T47D (cell line): ENCODE results near the gene RHOT1.

Experiments used
- DNase-seq, 2 experiments: peaks; one replicate each; pipeline versions ENCODE4 v3.0.0 to v3.0.0-alpha.2; 2011 to 2012; ENCODE audit warnings: low read depth in 1 of 2, low spot score in 1 of 2
- JUND ChIP-seq: IDR thresholded peaks from 2 replicates; pipeline ENCODE4 v1.6.1; 2012; ENCODE audit warnings: low read depth
- in situ Hi-C: cut with HindIII; loops from 2 replicates; pipeline ENCODE4 v1.10.0; 2016; ENCODE audit warnings: low sequenced_read_pairs, low pct_unique_long_range_greater_than_20kb

Gene RHOT1

DNA sequence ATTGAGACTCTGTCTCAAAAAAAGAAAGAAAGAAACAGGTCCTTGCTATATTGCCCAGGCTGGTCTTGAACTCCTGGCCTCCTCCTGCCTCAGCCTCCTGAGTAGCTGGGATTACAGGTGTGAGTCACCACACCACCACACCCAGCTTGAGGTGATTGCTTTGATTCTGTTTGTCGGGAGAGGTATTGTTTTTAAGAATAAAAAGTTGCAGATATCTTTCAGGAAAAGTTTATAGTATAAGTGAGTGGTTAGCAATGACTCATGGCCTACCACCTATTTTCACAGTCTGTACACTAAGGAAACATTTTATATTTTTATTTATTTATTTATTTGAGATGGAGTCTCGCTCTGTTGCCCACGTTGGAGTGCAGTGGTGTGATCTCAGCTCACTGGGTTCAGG, 45.0 kb downstream of the RHOT1 start:
- in situ Hi-C loops = no loop called here
- DNase-seq = no peak
- no peak for TF ChIP-seq JUND

DNA sequence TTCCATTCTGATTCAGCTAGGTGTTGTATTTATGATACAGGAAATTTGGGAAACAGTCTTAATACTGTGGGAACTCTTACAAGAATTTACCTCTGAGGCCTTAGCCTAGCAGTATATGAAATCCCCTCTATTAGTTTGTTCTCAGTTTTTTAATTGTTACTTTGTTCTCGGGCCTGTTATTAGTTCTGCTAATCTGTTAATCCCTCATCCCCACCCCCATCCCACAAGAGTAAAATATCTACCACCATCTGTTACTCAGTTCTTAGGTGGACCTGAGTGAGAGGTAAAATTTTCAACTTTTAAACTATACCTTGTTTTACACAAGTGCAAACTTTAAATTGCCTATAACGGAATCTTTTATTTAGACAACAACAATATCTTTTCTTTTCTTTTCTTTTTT, 47.0 kb downstream of the RHOT1 start:
- in situ Hi-C loops = no loop called here
- no peak for DNase-seq

DNA sequence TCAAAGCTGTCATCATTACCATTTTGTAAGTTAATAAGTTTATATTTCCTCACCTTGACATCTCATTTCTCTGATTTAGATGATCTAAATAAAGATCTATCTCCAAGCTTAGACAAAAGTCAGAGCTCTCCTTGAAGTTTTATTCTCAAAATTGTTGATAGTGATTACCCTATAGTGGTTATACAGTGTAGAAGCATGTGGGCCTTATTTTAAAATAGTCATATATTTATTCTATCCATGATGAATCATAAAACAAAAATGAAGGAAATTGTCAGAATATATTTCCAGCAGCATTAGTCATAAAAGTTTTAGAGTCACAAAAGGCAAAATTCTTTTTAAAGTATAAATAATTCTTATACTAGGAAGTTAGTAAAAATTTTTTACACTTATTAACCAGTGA, 49.0 kb downstream of the RHOT1 start:
- in situ Hi-C loops = no loop called here
- no peak for DNase-seq

More for the DNA sequence above, 47.0 kb downstream of the RHOT1 start:
- no peak for TF ChIP-seq JUND

DNA sequence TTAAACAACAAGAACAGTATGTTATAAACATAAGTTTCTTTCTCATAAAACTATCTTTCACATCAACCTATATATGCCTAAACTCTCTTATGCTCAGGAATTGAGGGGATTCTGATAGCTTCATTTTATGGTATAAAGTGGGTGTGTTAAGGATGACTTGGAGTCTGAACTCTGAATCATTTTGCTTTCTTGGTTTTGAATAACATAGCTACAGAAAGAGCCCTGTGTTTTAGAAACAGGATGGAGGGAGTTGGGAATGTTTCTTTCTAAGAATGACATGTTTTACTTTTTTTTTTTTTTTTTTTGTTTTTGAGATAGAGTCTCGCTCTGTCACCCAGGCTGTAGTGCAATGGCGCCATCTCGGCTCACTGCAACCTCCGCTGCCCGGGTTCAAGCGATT, 50.1 kb downstream of the RHOT1 start:
- no peak for DNase-seq
- in situ Hi-C loops = no loop called here
- no peak for TF ChIP-seq JUND

More for the DNA sequence above, 49.0 kb downstream of the RHOT1 start:
- TF ChIP-seq JUND = no peak

DNA sequence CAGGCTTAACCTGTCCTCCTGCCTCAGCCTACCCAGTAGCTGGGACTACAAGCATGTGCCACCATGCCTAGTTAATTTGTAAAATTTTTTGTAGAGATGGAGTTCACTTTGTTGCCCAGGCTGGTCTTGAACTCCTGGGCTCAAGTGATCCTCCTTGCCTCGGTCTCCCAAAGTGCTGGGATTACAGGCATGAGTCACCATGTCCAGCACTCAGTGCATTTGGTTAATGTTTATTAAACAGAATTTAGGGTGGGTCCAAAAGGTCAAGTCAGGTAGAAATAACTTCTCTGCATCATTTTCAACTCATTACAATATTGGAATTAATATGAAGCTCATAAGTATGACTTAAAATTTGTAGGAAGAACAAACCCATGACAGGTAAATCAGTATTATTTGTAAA, 55.7 kb downstream of the RHOT1 start:
- DNase-seq = no peak
- no peak for TF ChIP-seq JUND
- in situ Hi-C loops = no loop called here

DNA sequence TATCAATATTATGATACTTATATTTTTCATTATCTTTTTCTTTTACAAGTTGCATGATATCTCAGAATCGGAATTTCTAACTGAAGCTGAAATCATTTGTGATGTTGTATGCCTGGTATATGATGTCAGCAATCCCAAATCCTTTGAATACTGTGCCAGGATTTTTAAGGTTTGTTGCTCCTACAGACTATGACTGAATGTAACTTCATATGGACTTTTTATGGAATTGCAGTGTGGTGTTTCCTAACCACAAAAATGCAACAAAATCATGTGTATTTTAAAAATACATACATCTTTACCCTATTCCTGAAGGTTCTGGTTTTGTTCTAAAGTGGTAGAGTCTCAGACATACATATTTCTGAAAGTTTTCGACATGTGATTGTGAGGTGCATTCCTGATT, 64.6 kb downstream of the RHOT1 start:
- in situ Hi-C loops = no loop called here
- no peak for DNase-seq
- no peak for TF ChIP-seq JUND

DNA sequence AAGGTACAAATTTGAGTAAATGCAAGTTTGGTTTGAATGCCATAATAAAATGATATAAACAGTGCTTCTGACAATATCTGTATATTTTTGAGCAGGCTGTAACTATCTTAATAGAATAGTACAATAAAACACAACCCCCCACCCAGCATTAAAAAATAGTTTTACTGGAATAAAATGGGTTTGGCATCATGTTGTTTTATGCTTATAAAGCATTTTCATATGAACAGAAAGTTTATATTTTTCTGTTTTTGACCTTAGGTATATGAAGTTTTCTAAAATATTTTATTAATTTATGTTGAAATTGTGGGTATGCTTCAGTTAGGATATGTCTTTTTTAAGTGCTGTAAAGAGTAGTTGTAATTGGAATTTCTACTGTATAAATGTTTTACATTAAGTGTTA, 66.1 kb downstream of the RHOT1 start:
- no peak for TF ChIP-seq JUND
- in situ Hi-C loops = no loop called here
- no peak for DNase-seq

DNA sequence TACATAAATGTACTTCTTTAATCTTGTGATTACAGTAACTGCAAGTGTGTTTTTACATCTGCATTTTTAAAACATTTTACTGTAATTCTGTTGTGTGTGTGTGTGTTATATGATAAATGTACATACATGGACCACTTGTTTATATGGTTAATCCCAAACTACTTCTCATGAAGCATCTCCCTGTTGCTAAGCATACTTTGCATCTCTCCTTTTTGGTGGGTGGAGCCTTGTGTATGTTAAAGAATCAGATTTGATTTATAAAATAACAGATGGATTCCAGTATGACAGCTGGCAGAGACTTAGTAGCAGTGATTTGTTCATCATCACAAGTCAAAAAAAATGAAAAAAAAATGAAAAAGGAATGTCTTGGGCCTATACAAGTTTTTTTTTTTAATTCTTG, 67.3 kb downstream of the RHOT1 start:
- in situ Hi-C loops = no loop called here
- no peak for DNase-seq
- no peak for TF ChIP-seq JUND

DNA sequence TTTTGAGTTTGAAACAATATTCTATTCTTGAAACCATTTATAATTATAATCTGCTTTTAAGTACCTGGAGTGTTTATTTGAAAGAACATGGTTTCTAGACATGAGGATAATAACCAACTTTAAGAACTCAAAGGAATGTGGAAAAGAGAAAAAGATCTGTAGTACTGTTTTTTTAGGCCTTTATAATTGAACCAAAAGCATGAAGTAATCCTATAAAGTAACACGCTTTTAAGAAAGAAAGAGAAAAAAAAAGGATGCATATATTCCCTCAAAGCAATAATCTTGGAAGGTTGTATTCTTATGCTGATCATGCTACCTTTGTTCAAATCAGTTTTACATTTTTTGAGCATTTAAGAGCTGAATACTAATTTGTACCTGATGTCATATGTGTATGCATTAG, 69.4 kb downstream of the RHOT1 start:
- in situ Hi-C loops = no loop called here
- TF ChIP-seq JUND = no peak
- no peak for DNase-seq

DNA sequence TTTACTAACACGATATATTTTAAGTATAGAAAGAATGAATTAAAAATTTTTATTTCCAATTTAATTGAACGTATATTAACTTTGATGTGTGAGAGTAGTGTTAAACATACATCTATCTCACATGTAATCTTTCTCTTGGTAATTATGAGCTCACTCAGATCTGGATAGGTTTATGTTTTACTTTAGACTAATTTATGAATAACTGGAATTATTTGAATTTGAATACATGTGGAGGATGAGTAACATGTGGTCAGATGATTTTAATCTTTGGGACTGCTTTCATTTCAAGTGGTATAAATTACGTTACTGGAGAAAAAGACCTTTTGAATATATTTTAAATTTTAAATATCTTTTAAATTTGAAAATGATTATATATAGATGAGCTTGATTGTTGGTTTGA, 73.4 kb downstream of the RHOT1 start:
- TF ChIP-seq JUND = no peak
- in situ Hi-C loops = no loop called here
- no peak for DNase-seq

DNA sequence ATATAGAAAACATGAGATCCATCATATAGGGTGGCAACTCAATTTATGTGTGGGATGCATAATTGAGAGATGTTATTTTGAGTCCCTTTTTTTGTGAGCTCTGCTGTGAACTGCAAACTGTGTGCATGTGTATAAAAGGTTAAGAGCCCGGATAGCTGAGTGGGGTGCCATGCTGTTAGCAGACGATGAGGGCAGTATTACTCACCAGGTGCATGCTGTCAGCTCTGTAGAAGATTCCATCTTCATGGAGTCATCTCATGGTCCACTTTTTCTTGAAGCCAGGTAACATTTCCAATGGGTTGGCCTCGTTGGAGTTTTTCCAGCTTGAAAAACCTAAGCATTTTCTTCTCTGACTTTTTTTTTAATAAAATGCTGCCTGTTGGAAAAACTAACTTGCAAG, 80.3 kb downstream of the RHOT1 start:
- in situ Hi-C loops = no loop called here
- DNase-seq = peak in 1 of 2 experiments; percentile 10
- no peak for TF ChIP-seq JUND

DNA sequence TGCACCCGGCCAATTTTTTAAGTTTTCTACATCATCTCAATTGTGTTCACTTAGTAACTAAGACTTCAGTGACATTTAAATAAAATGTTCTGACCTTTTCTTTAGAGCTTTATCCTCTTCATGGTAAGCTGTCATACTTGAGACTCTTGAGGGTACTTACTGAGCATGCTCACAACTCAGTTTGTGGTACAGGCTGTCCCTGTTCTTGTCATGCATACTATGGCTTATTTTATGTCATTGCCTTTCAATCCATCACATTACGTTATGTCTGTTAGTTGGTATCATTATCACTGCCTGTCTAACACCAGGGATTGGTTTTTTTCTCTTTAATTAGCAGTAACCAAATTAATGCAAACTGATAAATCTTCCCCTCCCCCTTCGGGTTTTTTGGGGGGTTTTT, 81.4 kb downstream of the RHOT1 start:
- DNase-seq = no peak
- in situ Hi-C loops = no loop called here
- TF ChIP-seq JUND = no peak

DNA sequence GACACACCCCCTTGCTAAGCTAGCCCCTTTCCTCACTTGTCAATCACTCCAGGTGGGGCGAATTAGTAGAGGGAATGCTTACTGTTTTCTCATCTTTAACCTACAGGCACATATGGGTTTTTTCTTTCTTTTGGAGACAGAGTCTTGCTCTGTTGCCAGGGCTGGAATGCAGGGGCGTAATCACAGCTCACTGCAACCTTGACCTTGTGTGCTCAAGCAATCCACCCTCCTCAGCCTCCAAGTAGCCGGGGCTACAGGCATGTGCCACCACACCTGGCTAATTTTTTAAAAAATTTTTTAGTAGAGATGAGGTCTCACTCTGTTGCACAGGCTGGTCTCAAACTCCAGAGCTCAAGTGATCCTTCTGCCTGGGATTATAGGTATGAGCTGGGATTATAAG, 84.6 kb downstream of the RHOT1 start:
- in situ Hi-C loops = no loop called here
- no peak for DNase-seq
- TF ChIP-seq JUND = no peak

DNA sequence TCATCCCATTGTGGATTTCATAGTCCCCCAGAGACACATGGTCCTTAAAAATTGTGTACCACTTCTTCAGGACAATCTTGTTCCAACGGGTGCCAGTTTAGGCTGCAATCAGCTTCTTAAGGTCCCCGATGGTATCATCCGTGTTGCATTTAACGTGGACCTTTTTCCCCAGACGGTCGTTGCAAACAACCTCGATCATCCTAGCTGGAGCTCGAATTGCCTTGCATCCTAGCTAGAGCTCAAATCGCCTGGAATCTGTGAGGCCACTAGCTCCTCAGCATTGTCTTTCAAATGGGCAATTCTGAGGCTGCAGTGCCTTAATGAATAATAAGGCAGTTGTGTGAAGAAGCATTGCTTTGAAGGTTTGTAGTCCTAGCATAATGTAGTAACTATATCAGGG, 85.6 kb downstream of the RHOT1 start:
- DNase-seq = no peak
- in situ Hi-C loops = no loop called here
- no peak for TF ChIP-seq JUND
